ENCODE measurements around the gene STRA8.

- TF ChIP-seq CTCF (IDR thresholded peaks at IDR 0.05) (no peak), POLR2AphosphoS5 (IDR thresholded peaks at IDR 0.05; ENCODE audit: low read depth, low read length) (no peak)
Measured at GRCh38 chr7:135204876-135205275, 28.8 kb upstream of the STRA8 start.
